Stimulated activated CD8-positive, alpha-beta memory T cell treated with anti-CD3 and anti-CD28 coated beads, Interleukin-12 subunit alpha, Interleukin-12 subunit beta, amount 100 ng/mL, for 1 hour (primary cell): ENCODE results near the gene CFAP210.
"Not testable (repeated sequence)": the region's sequence is repeated elsewhere in the genome, so short reads cannot be mapped to it uniquely, and the experiment has no call there.

Source experiments
- DNase-seq: peaks from one replicate; pipeline ENCODE4 v3.0.0-alpha.2; 2020; ENCODE audit warnings: low read depth

CFAP210 gene

DNA sequence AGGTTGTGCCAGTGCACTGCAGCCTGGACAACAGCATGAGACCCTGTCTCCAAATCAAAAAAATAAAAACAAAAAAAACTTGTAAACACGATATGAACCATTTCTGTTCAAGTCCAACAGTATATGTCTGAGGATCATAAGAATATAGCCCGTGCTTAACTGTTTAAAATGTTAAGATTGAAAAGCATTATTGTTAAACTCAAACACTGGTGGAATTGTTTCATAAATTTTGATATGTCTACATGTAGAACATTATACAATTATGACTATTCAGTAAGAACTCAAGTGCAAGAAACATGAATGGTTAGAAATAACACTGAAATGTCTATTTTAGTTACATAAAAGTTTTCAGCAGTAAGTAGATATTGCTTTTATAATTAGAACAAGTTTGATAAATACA lies 80.3 kb downstream of the CFAP210 start:
- DNase-seq = no peak

DNA sequence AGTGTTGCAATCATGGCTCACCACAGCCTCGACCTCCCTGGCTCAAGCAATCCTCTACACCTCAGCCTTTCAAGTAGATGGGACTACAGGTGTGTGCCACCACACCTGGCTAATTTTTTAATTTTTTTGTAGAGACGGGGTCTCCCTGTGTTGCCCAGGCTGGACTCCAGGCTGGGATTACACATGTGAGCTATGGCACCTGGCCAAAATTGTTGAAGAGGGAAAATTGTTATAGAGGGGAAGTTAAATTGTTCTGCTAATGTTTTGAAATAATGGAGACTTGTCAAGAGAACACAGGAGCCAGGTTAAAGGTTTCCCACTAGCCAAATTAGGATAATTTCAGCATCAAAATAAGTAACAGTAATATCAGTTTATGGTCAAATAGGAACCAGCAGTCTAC lies 84.9 kb downstream of the CFAP210 start:
- DNase-seq = no peak

DNA sequence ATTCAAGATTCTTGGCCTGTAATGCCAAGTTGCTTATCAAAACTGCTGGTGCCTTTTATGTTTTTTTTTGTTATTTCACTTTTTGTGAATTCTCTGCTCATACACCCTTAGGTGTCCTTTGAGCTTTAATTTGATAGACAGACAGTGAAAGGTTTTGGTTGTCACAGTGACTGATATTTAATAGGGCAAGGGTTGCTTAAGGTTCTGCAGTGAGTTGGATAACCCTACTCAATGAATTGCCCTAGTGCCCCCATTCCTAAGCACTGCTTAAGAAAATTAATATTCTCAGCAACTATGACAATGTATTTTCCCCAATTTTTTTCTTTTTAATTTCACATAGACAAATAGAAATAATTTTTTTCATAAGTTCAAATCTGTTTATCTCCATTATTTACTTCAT lies 94.6 kb downstream of the CFAP210 start:
- DNase-seq = no peak

DNA sequence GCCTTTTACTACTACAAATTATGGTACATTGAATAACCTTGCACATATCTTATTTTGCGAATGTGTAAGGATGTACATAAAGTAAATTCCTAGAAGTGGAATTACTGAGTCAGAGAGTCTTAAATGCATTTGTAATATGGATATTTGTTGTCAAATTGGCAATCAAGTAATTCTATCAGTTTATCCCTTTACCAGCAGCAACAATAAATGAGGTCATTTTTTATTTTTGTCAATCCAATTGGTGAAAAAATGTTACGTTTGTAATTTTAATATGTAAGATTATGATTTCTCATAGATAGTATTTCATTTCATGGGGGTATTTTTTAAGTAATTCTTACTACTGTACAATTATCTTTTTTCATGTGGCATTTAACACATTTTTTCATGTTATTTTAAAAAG lies 95.2 kb downstream of the CFAP210 start:
- DNase-seq = no peak

DNA sequence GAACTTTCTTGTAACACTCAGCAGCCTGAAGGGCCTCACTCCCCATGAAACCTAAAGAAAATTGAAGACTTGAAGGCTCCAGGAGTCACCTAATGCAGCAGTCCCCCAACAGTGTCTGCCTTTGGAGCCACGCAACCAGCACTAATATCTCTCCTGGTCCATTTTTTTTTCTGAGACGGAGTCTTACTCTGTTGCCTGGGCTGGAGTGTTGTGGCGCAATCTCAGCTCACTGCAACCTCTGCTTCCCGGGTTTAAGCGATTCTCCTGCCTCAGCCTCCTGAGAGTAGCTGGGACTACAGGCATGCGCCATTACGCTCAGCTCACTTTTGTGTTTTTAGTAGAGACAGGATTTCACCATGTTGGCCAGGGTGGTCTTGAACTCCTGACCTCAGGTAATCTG lies 97.7 kb downstream of the CFAP210 start:
- not testable (repeated sequence) for DNase-seq
